ENCODE results near the gene HLA-DMA.

DNA sequence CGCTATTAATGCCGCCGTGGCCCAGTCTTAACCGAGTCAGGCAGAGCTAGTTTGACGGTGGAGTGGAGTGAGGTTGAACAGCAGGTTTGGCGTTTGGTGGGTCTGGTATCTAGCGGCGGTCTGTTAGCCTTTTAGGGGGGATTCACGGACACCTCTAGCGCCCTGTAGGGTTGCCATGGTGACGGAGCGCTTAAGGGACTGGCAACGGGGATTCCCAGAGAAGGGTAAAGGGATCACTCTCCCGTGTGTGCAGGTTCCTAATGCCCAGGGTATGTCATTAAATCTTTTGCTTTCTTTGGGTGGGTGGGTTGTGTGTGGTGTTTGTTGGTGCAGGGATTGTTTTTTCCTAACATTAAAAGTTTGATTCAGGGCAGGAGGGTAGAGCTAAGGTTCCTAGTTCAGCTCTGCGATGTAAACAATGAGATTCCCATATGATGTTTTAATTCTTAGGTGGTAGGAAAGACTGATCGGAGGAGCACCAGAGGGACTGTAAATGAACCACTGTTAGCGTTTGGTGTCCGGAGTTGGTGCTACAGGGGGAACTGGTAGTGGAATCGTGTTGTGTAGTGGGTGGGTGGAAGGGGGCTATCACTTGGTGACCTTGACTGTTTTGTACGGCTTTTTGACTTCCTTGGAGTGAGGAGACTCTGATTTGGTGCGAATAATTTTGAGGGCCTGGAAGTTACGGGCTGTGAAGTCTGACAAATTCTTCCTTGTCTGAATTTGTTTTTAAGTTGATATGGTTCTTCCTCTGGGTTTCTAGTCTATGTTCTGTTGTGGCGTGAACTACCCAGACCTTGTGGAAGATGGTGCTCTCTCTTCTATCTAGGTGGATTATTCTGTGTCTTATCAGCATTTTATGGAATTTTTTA, 20.5 kb upstream of the HLA-DMA start:
- TF ChIP-seq, protein P1, sequence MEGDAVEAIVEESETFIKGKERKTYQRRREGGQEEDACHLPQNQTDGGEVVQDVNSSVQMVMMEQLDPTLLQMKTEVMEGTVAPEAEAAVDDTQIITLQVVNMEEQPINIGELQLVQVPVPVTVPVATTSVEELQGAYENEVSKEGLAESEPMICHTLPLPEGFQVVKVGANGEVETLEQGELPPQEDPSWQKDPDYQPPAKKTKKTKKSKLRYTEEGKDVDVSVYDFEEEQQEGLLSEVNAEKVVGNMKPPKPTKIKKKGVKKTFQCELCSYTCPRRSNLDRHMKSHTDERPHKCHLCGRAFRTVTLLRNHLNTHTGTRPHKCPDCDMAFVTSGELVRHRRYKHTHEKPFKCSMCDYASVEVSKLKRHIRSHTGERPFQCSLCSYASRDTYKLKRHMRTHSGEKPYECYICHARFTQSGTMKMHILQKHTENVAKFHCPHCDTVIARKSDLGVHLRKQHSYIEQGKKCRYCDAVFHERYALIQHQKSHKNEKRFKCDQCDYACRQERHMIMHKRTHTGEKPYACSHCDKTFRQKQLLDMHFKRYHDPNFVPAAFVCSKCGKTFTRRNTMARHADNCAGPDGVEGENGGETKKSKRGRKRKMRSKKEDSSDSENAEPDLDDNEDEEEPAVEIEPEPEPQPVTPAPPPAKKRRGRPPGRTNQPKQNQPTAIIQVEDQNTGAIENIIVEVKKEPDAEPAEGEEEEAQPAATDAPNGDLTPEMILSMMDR (IDR thresholded peaks at IDR 0.05; ENCODE audit: insufficient read depth, low read length, poor library complexity, severe bottlenecking): no peak
- no peak for TF ChIP-seq EZH2phosphoT487 (conservative IDR thresholded peaks at IDR 0.05; ENCODE audit: low read length)

Data from SU-DHL-6 (cell line).